Stimulated activated CD8-positive, alpha-beta memory T cell treated with anti-CD3 and anti-CD28 coated beads, Interleukin-12 subunit alpha, Interleukin-12 subunit beta, amount 100 ng/mL, for 4 hours (primary cell): ENCODE data around the gene GOLGB1.

Experiments
- DNase-seq: peaks from one replicate; pipeline ENCODE4 v3.0.0-alpha.2; 2020; ENCODE audit warnings: low read depth

Gene GOLGB1

GRCh38 chr3:121629601-121630000 lies 119.9 kb downstream of the GOLGB1 start:
- no peak for DNase-seq

- no peak for DNase-seq
These were observed 121.9 kb downstream of the GOLGB1 start for GRCh38 chr3:121627622-121628021.

GRCh38 chr3:121627211-121627610 lies 122.3 kb downstream of the GOLGB1 start:
- DNase-seq: no peak

GRCh38 chr3:121626495-121626894 lies 123.0 kb downstream of the GOLGB1 start:
- no peak for DNase-seq

GRCh38 chr3:121624147-121624899 lies 125.2 kb downstream of the GOLGB1 start:
- no peak for DNase-seq

- DNase-seq: no peak
These were observed 128.1 kb downstream of the GOLGB1 start for GRCh38 chr3:121621491-121621890.

GRCh38 chr3:121619691-121620090 lies 129.8 kb downstream of the GOLGB1 start:
- no peak for DNase-seq
